SK-N-SH (cell line): ENCODE results near the gene PHAX. TPM values are rescaled to one million over a fixed set of nuclear protein-coding genes. Genes with fewer than 3 reads are reported as not detected.

Experiments used
- CTCF ChIA-PET: fragments of 300-600, 350-600 bp; formaldehyde crosslinking; extraction: SDS; loops from one replicate; lab custom pipeline; 2021; lab: Yijun Ruan, JAX
- POLR2A ChIA-PET: fragments of 350-600 bp; sonication (Branson Sonifier 250); formaldehyde crosslinking; extraction: SDS; loops from one replicate; lab custom pipeline; 2020; ENCODE audit warnings: antibody characterized with exemption, inconsistent platforms; lab: Yijun Ruan, JAX
- DNase-seq: peaks from one replicate; pipeline ENCODE4 v3.0.0; 2012
- H2AFZ ChIP-seq: fragments of 200-600 bp; sonication (generic); 2 replicates; pipeline ENCODE4 v1.8.1; 2016; ENCODE audit warnings: antibody characterized with exemption, mild to moderate bottlenecking, low read depth
- H3F3A ChIP-seq: fragments of 200-600 bp; sonication (generic); replicated peaks from 2 replicates; pipeline ENCODE3; 2016; ENCODE audit warnings: antibody characterized with exemption, mild to moderate bottlenecking; ENCODE audit not compliant: insufficient read depth
- H3K27ac ChIP-seq, 2 experiments: fragments of 200-500 bp in 1 of 2; fragments of 200-600 bp in 1 of 2; sonication (Bioruptor generic) in 1 of 2; sonication (generic), shearing (Covaris generic) in 1 of 2; 2 replicates each; pipeline versions ENCODE4 v1.5.1 to v1.6.1; 2014 to 2016; ENCODE audit warnings: low read depth in 2 of 2, inconsistent platforms in 1 of 2, low read length in 1 of 2, mild to moderate bottlenecking in 1 of 2, mixed read lengths in 1 of 2
- H3K27me3 ChIP-seq: fragments of 200-600 bp; sonication (generic), shearing (Covaris generic); 2 replicates; pipeline ENCODE4 v1.6.1; 2016; ENCODE audit warnings: mixed run types; ENCODE audit not compliant: insufficient read depth
- H3K36me3 ChIP-seq, 2 experiments: fragments of 200-500 bp in 1 of 2; fragments of 200-600 bp in 1 of 2; sonication (Bioruptor generic) in 1 of 2; sonication (generic) in 1 of 2; replicated peaks in 1 of 2; 2 replicates each; pipeline versions ENCODE3 to v1.5.1; 2014 to 2016; ENCODE audit warnings: low read length in 1 of 2, mild to moderate bottlenecking in 1 of 2; ENCODE audit not compliant: insufficient read depth in 2 of 2, control insufficient read depth in 1 of 2
- H3K4me1 ChIP-seq, 2 experiments: fragments of 200-500 bp in 1 of 2; fragments of 200-600 bp in 1 of 2; sonication (Bioruptor generic) in 1 of 2; sonication (generic), shearing (Covaris generic) in 1 of 2; 2 replicates each; pipeline versions ENCODE4 v1.5.1 to v1.6.1; 2014 to 2016; ENCODE audit warnings: low read depth in 1 of 2, low read length in 1 of 2, mixed run types in 1 of 2; ENCODE audit not compliant: insufficient read depth in 2 of 2, control insufficient read depth in 1 of 2
- H3K4me2 ChIP-seq: fragments of 200-600 bp; sonication (generic), shearing (Covaris generic); 2 replicates; pipeline ENCODE4 v1.6.1; 2017; ENCODE audit warnings: mixed run types
- H3K4me3 ChIP-seq, 2 experiments: fragments of 200-500 bp in 1 of 2; fragments of 200-600 bp in 1 of 2; sonication (Bioruptor generic) in 1 of 2; sonication (generic), shearing (Covaris generic) in 1 of 2; 2 replicates each; pipeline versions ENCODE4 v1.5.1 to v1.8.1; 2014 to 2016; ENCODE audit warnings: low read depth in 2 of 2, inconsistent platforms in 1 of 2, low read length in 1 of 2, mild to moderate bottlenecking in 1 of 2, mixed read lengths in 1 of 2, moderate library complexity in 1 of 2
- H3K79me2 ChIP-seq: fragments of 200-600 bp; sonication (generic); 2 replicates; pipeline ENCODE4 v1.8.1; 2017; ENCODE audit warnings: mild to moderate bottlenecking; ENCODE audit not compliant: insufficient read depth
- H3K9ac ChIP-seq: fragments of 200-600 bp; sonication (generic); 2 replicates; pipeline ENCODE4 v1.6.1; 2017; ENCODE audit warnings: mixed run types
- H3K9me2 ChIP-seq: fragments of 200-600 bp; sonication (generic); 2 replicates; pipeline ENCODE4 v1.6.1; 2017; ENCODE audit warnings: mixed run types
- H3K9me3 ChIP-seq: fragments of 200-600 bp; sonication (generic); 2 replicates; pipeline ENCODE4 v1.6.1; 2017; ENCODE audit warnings: mixed run types, mild to moderate bottlenecking, moderate library complexity
- H4K20me1 ChIP-seq: fragments of 200-600 bp; sonication (generic); 2 replicates; pipeline ENCODE4 v1.6.1; 2017; ENCODE audit warnings: mild to moderate bottlenecking, mixed run types; ENCODE audit not compliant: insufficient read depth
- ELF1 ChIP-seq: IDR thresholded peaks from 2 replicates; pipeline ENCODE4 v1.4.0; 2012
- EZH2phosphoT487 ChIP-seq: fragments of 200-600 bp; sonication (generic); IDR thresholded peaks from 2 replicates; pipeline ENCODE4 v1.6.1; 2017; ENCODE audit warnings: low read depth, mixed run types, mild to moderate bottlenecking, antibody characterized with exemption, moderate library complexity, borderline replicate concordance
- FOSL2 ChIP-seq: IDR thresholded peaks from 2 replicates; pipeline ENCODE4 v1.4.0; 2012; ENCODE audit warnings: low read depth, mild to moderate bottlenecking, moderate library complexity, borderline replicate concordance
- FOXJ3 ChIP-seq: sonication (generic); formaldehyde crosslinking; IDR thresholded peaks from 2 replicates; pipeline ENCODE4 v1.5.1; 2020; ENCODE audit warnings: mild to moderate bottlenecking, missing genetic modification reagents
- FOXM1 ChIP-seq: IDR thresholded peaks from 2 replicates; pipeline ENCODE4 v1.4.0; 2012; ENCODE audit warnings: low read depth, mild to moderate bottlenecking
- MEF2A ChIP-seq: IDR thresholded peaks from 2 replicates; pipeline ENCODE4 v1.4.0; 2012; ENCODE audit warnings: low read depth, borderline replicate concordance
- RXRA ChIP-seq: IDR thresholded peaks from 2 replicates; pipeline ENCODE4 v1.4.0; 2012; ENCODE audit warnings: low read depth, mild to moderate bottlenecking, borderline replicate concordance
- TEAD4 ChIP-seq: IDR thresholded peaks from 2 replicates; pipeline ENCODE4 v1.4.0; 2012; ENCODE audit warnings: mild to moderate bottlenecking, borderline replicate concordance; ENCODE audit not compliant: insufficient read depth
- WGBS: methylation state at CpG from one replicate; pipeline ENCODE4 v1.1.6; 2017; ENCODE audit warnings: low lambda C conversion rate; 5-methylcytosine and 5-hydroxymethylcytosine counted together
- polyA plus RNA-seq, 3 experiments: library from polyadenylated mRNA; depleted of rRNA; stranded (reverse); fragments of >200 nt; gene quantifications; 2 replicates each; pipeline ENCODE4 v1.2.3, GENCODE V29; 2012
- TF ChIP-seq, protein P1 (sequence below): IDR thresholded peaks from 2 replicates; pipeline ENCODE4 v1.6.1; 2012; ENCODE audit warnings: mild to moderate bottlenecking, low read depth, low read length, moderate library complexity
- TF ChIP-seq, protein P2 (sequence below): IDR thresholded peaks from 2 replicates; pipeline ENCODE4; 2012

Gene PHAX
- polyA plus RNA-seq, 1 of the 3 experiments (the other 2 are of a cell fraction) = 25.1 TPM

DNA sequence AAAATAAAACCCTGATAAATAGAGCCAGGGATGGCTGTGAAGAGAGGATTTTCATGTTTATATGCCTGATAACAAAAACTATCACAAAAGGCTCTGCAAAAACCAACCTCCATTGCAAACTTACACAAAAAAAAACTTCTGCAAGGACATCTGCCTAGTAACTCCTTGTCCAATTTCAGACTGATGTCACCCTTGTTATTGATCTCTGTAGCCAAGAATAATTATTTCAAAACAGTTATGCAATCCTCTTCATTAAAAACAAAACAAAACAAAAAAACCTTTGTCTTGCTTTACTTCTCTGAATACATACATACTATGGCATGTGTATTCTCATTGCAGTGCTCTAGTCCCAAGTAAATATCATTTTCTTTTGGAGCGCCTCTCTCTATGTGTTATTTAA is 49.7 kb downstream of the PHAX start (continued):
- TF ChIP-seq, protein P1, sequence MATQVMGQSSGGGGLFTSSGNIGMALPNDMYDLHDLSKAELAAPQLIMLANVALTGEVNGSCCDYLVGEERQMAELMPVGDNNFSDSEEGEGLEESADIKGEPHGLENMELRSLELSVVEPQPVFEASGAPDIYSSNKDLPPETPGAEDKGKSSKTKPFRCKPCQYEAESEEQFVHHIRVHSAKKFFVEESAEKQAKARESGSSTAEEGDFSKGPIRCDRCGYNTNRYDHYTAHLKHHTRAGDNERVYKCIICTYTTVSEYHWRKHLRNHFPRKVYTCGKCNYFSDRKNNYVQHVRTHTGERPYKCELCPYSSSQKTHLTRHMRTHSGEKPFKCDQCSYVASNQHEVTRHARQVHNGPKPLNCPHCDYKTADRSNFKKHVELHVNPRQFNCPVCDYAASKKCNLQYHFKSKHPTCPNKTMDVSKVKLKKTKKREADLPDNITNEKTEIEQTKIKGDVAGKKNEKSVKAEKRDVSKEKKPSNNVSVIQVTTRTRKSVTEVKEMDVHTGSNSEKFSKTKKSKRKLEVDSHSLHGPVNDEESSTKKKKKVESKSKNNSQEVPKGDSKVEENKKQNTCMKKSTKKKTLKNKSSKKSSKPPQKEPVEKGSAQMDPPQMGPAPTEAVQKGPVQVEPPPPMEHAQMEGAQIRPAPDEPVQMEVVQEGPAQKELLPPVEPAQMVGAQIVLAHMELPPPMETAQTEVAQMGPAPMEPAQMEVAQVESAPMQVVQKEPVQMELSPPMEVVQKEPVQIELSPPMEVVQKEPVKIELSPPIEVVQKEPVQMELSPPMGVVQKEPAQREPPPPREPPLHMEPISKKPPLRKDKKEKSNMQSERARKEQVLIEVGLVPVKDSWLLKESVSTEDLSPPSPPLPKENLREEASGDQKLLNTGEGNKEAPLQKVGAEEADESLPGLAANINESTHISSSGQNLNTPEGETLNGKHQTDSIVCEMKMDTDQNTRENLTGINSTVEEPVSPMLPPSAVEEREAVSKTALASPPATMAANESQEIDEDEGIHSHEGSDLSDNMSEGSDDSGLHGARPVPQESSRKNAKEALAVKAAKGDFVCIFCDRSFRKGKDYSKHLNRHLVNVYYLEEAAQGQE = no peak

DNA sequence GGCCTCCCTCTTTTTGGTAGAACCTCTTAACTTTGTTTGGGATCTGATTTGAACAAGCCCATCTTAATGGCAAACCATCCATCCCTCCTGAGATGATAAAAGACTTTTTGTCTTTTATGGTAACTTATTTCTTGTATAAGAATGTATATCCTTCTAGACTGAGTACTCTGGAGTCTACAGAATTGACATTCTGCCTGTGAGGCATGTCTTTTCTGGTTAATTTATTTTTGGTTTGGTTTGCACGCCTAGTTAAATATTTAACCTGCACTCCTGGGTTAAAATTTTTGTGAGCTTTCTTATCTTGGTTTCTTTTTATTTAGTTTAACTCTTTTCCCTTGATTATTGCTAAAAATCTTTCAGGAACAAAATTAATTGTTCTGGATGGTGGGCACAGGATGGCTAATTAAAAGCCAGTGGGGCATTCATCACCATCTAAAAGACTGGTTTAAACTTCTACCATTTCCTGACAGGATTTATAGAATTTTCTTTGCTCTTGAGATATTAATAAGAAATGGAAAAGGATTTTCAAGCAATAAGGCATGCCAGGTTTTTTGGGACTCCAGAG is 50.3 kb downstream of the PHAX start:
- DNase-seq = no peak
- no peak overlapping the region for H3K4me2 ChIP-seq
- H2AFZ ChIP-seq = no peak overlapping the region
- WGBS = 79% methylated on average over 1 of the region's 1 CpG
- H3K9ac ChIP-seq = no peak overlapping the region
- no peaks in the 10 kb centered on the region for H3K4me1 ChIP-seq
- H4K20me1 ChIP-seq = no peaks in the 10 kb centered on the region
- no peaks in the 10 kb centered on the region for H3K9me2 ChIP-seq
- no peak overlapping the region for H3K27ac ChIP-seq
- no peaks in the 10 kb centered on the region for H3K79me2 ChIP-seq
- no peaks in the 10 kb centered on the region for H3K9me3 ChIP-seq
- H3F3A ChIP-seq = no peaks in the 10 kb centered on the region
- CTCF ChIA-PET = interaction anchor here (1.1 kb wide), 1 partner anchor 150 kb away, joined by 3 read pairs; no protein-coding TSS in a partner anchor
- no peak overlapping the region for H3K4me3 ChIP-seq
- POLR2A ChIA-PET = no interaction called here
- H3K27me3 ChIP-seq = no peaks in the 10 kb centered on the region
- H3K36me3 ChIP-seq = no peaks in the 10 kb centered on the region
- TF ChIP-seq ELF1 (no peak), MEF2A (no peak), TEAD4 (no peak), FOSL2 (no peak), EZH2phosphoT487 (no peak), FOXJ3 (CRISPR knock-in tag) (no peak), RXRA (no peak), FOXM1 (no peak)
- TF ChIP-seq, protein P2, sequence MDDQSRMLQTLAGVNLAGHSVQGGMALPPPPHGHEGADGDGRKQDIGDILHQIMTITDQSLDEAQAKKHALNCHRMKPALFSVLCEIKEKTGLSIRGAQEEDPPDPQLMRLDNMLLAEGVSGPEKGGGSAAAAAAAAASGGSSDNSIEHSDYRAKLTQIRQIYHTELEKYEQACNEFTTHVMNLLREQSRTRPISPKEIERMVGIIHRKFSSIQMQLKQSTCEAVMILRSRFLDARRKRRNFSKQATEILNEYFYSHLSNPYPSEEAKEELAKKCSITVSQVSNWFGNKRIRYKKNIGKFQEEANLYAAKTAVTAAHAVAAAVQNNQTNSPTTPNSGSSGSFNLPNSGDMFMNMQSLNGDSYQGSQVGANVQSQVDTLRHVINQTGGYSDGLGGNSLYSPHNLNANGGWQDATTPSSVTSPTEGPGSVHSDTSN = no peak
